HEK293 (cell line): ENCODE results near the gene TEX14.

Source experiments
- CTCF ChIA-PET: fragments of 350-600 bp; formaldehyde crosslinking; extraction: SDS; loops from one replicate; lab custom pipeline; 2021; ENCODE audit warnings: antibody characterized with exemption; lab: Yijun Ruan, JAX
- POLR2A ChIA-PET: fragments of 300-600 bp; formaldehyde crosslinking; extraction: SDS; loops from one replicate; lab custom pipeline; 2020; ENCODE audit warnings: antibody characterized with exemption, inconsistent platforms; lab: Yijun Ruan, JAX
- H3K27ac ChIP-seq: fragments of 200-500 bp; sonication (Bioruptor generic); 2 replicates; pipeline ENCODE4 v1.5.1; 2014; ENCODE audit warnings: low read depth, low read length, control low read depth, inconsistent platforms; ENCODE audit errors: extremely low read depth
- H3K36me3 ChIP-seq, 2 experiments: fragments of 200-500 bp in 1 of 2; sonication (Bioruptor generic) in 1 of 2; 1 replicate in 1 of 2; 2 replicates in 1 of 2; pipeline ENCODE4 v1.5.1; 2014 to 2017; ENCODE audit warnings: inconsistent platforms in 2 of 2, low read length in 2 of 2; ENCODE audit not compliant: control insufficient read depth in 2 of 2, insufficient read depth in 1 of 2
- H3K4me1 ChIP-seq: fragments of 200-500 bp; sonication (Bioruptor generic); 2 replicates; pipeline ENCODE4 v1.5.1; 2014; ENCODE audit warnings: mild to moderate bottlenecking, low read length, inconsistent platforms; ENCODE audit not compliant: control insufficient read depth, insufficient read depth
- H3K4me3 ChIP-seq: 2 replicates; pipeline ENCODE4 v1.5.1; 2011; ENCODE audit warnings: low read depth, mild to moderate bottlenecking, control low read depth, low read length, moderate library complexity
- H3K9me3 ChIP-seq: fragments of 200-500 bp; sonication (Bioruptor generic); 2 replicates; pipeline ENCODE4 v1.5.1; 2014; ENCODE audit warnings: low read depth, low read length, inconsistent platforms; ENCODE audit not compliant: control insufficient read depth, insufficient read depth
- GLI2 ChIP-seq: fragments of 450-650 bp; formaldehyde crosslinking; IDR thresholded peaks from 2 replicates; pipeline ENCODE4; 2017; ENCODE audit warnings: missing biosample characterization, missing genetic modification characterization, low read depth, borderline replicate concordance
- ZBTB26 ChIP-seq: fragments of 450-650 bp; formaldehyde crosslinking; optimal IDR thresholded peaks from 2 replicates; pipeline ENCODE3; 2016; ENCODE audit warnings: missing biosample characterization, mild to moderate bottlenecking, missing genetic modification characterization
- ZBTB6 ChIP-seq: fragments of 450-650 bp; formaldehyde crosslinking; IDR thresholded peaks from 2 replicates; pipeline ENCODE4 v1.5.1; 2017; ENCODE audit warnings: missing biosample characterization, missing genetic modification characterization
- ZNF138 ChIP-seq: fragments of 450-650 bp; formaldehyde crosslinking; IDR thresholded peaks from 2 replicates; pipeline ENCODE4 v1.5.1; 2016; ENCODE audit warnings: missing biosample characterization, missing genetic modification characterization, borderline replicate concordance
- ZNF16 ChIP-seq: fragments of 450-650 bp; formaldehyde crosslinking; IDR thresholded peaks from 2 replicates; pipeline ENCODE4 v1.5.1; 2016; ENCODE audit warnings: low read depth, missing biosample characterization, missing genetic modification characterization
- ZNF266 ChIP-seq: fragments of 450-650 bp; formaldehyde crosslinking; IDR thresholded peaks from 2 replicates; pipeline ENCODE4 v1.5.1; 2016; ENCODE audit warnings: missing biosample characterization, missing genetic modification characterization, low read depth
- ZNF433 ChIP-seq: fragments of 450-650 bp; formaldehyde crosslinking; IDR thresholded peaks from 2 replicates; pipeline ENCODE4 v1.5.1; 2016; ENCODE audit warnings: missing biosample characterization, missing genetic modification characterization, low read depth
- ZNF600 ChIP-seq: fragments of 450-650 bp; formaldehyde crosslinking; IDR thresholded peaks from 2 replicates; pipeline ENCODE4 v1.5.1; 2016; ENCODE audit warnings: missing biosample characterization, missing genetic modification characterization
- ZNF664 ChIP-seq: fragments of 450-650 bp; formaldehyde crosslinking; IDR thresholded peaks from 2 replicates; pipeline ENCODE4 v1.5.1; 2016; ENCODE audit warnings: missing biosample characterization, missing genetic modification characterization
- ZNF747 ChIP-seq: fragments of 450-650 bp; formaldehyde crosslinking; IDR thresholded peaks from 2 replicates; pipeline ENCODE4 v1.5.1; 2016; ENCODE audit warnings: missing biosample characterization, missing genetic modification characterization
- ZNF76 ChIP-seq: fragments of 450-650 bp; formaldehyde crosslinking; IDR thresholded peaks from 2 replicates; pipeline ENCODE4; 2016; ENCODE audit warnings: low read depth, missing biosample characterization, missing genetic modification characterization, borderline replicate concordance
- TF ChIP-seq, protein P1 (sequence below): fragments of 450-650 bp; formaldehyde crosslinking; conservative IDR thresholded peaks from 2 replicates; pipeline ENCODE4 v1.5.1; 2016; ENCODE audit warnings: low read depth, missing biosample characterization, missing genetic modification characterization

Gene TEX14

DNA sequence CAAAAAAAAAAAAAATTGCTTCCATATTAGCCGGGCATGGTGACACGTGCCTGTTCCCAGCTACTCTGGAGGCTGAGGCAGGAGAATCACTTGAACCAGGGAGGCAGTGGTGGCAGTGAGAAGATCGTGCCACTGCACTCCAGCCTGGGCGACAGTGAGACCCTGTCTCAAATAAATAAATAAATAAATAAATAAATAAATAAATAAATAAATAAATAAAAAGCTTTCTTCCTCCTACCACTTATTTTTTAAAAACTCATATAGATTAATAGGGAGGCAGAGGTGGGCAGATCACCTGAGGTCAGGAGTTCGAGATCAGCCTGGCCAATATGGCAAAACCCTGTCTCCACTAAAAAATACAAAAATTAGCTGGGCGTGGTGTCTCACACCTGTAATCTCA lies 7.4 kb downstream of the TEX14 start (continued):
- TF ChIP-seq, protein P1, sequence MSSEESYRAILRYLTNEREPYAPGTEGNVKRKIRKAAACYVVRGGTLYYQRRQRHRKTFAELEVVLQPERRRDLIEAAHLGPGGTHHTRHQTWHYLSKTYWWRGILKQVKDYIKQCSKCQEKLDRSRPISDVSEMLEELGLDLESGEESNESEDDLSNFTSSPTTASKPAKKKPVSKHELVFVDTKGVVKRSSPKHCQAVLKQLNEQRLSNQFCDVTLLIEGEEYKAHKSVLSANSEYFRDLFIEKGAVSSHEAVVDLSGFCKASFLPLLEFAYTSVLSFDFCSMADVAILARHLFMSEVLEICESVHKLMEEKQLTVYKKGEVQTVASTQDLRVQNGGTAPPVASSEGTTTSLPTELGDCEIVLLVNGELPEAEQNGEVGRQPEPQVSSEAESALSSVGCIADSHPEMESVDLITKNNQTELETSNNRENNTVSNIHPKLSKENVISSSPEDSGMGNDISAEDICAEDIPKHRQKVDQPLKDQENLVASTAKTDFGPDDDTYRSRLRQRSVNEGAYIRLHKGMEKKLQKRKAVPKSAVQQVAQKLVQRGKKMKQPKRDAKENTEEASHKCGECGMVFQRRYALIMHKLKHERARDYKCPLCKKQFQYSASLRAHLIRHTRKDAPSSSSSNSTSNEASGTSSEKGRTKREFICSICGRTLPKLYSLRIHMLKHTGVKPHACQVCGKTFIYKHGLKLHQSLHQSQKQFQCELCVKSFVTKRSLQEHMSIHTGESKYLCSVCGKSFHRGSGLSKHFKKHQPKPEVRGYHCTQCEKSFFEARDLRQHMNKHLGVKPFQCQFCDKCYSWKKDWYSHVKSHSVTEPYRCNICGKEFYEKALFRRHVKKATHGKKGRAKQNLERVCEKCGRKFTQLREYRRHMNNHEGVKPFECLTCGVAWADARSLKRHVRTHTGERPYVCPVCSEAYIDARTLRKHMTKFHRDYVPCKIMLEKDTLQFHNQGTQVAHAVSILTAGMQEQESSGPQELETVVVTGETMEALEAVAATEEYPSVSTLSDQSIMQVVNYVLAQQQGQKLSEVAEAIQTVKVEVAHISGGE = peak; percentile 71
- TF ChIP-seq ZNF266 (tag by site-specific recombination) (peak; percentile 72; the same call in 1 of the 2 replicates), ZNF433 (tag by site-specific recombination) (0 out of 2 replicates have a peak, but pooled peaks have one; percentile 44)
- TF ChIP-seq, all 188 proteins: peak for 22; not testable (repeated sequence) for 166

GRCh38 chr17:58684003-58684402 lies 7.8 kb downstream of the TEX14 start:
- CTCF ChIA-PET = interaction anchor here (0.6 kb wide), 1 partner anchor 315 kb away, joined by 3 read pairs; no protein-coding TSS in a partner anchor
- Histone ChIP-seq H3K27ac (no peak overlapping the region), H3K9me3 (no peaks in the 10 kb centered on the region), H3K4me3 (no peak overlapping the region), H3K4me1 (no peaks in the 10 kb centered on the region), H3K36me3 (no peaks in the 10 kb centered on the region)
- TF ChIP-seq GLI2 (no peak), ZNF600 (tag by site-specific recombination) (no peak), ZBTB26 (tag by site-specific recombination) (no peak), ZNF138 (tag by site-specific recombination) (no peak), ZNF76 (tag by site-specific recombination) (no peak)
- POLR2A ChIA-PET = interaction anchor here (0.6 to 1.8 kb wide), 2 partner anchors 14 to 52 kb away, joined by 4 to 8 read pairs; no protein-coding TSS in a partner anchor

DNA sequence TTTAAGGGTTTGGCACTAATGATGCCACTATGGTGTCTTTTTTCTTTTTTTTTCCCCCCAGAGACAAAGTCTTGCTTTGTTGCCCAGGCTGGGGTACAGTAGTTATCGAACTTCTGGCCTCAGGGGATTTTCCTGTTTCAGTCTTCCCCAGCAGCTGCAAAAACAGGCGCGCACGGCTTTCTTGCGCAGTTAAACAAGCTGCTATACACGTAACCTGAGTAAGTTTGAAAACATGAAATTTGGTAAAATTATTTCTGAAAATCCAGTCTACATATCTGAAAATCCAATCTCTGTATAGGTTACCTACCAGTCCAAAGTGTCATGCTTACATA lies 11.8 kb downstream of the TEX14 start:
- peak overlapping the region; percentile 68 for H3K27ac ChIP-seq
- no peaks in the 10 kb centered on the region for H3K9me3 ChIP-seq
- ChIA-PET CTCF (interaction anchor here (1.0 to 1.5 kb wide), 2 partner anchors 48 to 161 kb away, joined by 3 to 4 read pairs; no protein-coding TSS in a partner anchor), POLR2A (interaction anchor here (1.1 to 6.2 kb wide), 3 partner anchors 21 to 119 kb away, joined by 3 to 40 read pairs (median 3); no protein-coding TSS in a partner anchor)
- H3K36me3 ChIP-seq = no peaks in the 10 kb centered on the region
- peaks cover 4% of the 10 kb centered on the region; the same call in 1 of the 2 replicates for H3K4me1 ChIP-seq
- H3K4me3 ChIP-seq = no peak overlapping the region
- TF ChIP-seq ZNF664 (tag by site-specific recombination) (peak; percentile 16; the same call in 1 of the 2 replicates), ZNF16 (tag by site-specific recombination) (no peak), ZBTB26 (tag by site-specific recombination) (peak; percentile 1), ZNF747 (tag by site-specific recombination) (no peak), ZBTB6 (tag by site-specific recombination) (0 out of 2 replicates have a peak, but pooled peaks have one; percentile 13)
